Panc1 (cell line): ENCODE results near the gene ATXN7L3.

Experiments used
- CTCF ChIP-seq: fragments of 450-650 bp; IDR thresholded peaks from 2 replicates; pipeline ENCODE4 v1.5.1; 2017; ENCODE audit warnings: mild to moderate bottlenecking
- SIN3A ChIP-seq: IDR thresholded peaks from 2 replicates; pipeline ENCODE4 v1.6.1; 2012; ENCODE audit warnings: low read depth, mild to moderate bottlenecking, low read length, moderate library complexity, borderline replicate concordance; ENCODE audit not compliant: insufficient read depth

DNA sequence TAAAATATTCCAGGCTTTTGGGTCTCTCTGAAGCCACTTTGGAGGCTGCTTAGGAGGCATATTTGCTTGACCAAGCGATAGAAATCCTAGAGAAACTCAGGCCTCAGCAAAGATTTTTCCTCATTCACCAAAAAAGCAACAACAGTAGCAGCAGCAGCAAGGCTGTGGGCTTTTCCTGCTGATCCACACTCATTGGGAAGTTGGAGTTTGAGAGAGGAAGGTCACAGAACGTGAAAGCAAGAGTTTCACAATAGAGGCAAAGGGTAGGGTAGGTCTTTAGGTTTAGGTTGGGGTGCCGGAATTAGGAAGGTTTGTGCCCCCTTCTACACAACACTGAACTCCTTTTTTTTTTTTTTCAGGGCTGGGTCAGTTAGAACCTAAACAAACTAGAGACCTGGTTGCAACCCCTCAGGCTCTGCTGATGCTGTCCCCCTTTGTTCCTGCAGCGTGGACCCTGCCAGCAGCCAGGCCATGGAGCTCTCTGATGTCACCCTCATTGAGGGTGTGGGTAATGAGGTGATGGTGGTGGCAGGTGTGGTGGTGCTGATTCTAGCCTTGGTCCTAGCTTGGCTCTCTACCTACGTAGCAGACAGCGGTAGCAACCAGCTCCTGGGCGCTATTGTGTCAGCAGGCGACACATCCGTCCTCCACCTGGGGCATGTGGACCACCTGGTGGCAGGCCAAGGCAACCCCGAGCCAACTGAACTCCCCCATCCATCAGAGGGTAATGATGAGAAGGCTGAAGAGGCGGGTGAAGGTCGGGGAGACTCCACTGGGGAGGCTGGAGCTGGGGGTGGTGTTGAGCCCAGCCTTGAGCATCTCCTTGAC, 10.9 kb downstream of the ATXN7L3 start:
- TF ChIP-seq SIN3A (no peak), CTCF (no peak)
